ENCODE results near the gene DHX40. TPM values are rescaled to one million over a fixed set of nuclear protein-coding genes. Genes with fewer than 3 reads are reported as not detected.

Gene DHX40
- total RNA-seq, 1 donor = 76.4 TPM

DNA sequence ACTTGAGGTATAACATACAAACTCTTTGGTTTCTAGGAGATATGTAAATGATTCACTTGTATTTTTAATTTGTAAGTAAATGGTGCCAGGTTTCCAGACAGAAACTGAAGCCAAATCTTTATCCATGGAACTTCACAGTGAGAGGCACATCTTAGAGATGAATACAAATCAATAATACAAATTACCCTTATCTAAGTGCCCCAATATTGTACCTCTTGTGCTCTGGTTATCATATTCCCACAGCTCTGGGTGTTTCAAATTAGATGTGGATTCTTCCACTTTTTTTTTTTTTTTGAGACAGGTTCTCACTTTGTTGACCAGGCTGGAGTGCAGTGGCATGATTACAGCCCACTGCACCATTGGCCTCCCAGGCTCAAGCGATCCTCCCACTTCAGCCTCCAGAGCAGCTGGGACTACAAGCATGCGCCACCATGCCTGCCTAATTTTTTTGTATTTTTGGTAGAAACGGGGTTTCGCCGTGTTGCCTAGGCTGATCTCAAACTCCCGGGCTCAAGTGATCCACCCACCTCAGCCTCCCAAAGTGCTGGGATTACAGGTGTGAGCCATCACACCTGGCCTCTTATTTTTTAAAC lies 38.0 kb upstream of the DHX40 start:
- H3K36me3 ChIP-seq (ENCODE audit: insufficient read depth, low read length) = no peaks in the 10 kb centered on the region
- H4K20me1 ChIP-seq (ENCODE audit: insufficient read depth, low read length) = no peaks in the 10 kb centered on the region
- H3K4me2 ChIP-seq (ENCODE audit: insufficient read depth, low read length) = no peak overlapping the region
- H3K4me3 ChIP-seq (ENCODE audit: insufficient read depth, low read length) = no peak overlapping the region
- no peak overlapping the region for H2AFZ ChIP-seq (ENCODE audit: low read length)
- TF ChIP-seq, protein P1, sequence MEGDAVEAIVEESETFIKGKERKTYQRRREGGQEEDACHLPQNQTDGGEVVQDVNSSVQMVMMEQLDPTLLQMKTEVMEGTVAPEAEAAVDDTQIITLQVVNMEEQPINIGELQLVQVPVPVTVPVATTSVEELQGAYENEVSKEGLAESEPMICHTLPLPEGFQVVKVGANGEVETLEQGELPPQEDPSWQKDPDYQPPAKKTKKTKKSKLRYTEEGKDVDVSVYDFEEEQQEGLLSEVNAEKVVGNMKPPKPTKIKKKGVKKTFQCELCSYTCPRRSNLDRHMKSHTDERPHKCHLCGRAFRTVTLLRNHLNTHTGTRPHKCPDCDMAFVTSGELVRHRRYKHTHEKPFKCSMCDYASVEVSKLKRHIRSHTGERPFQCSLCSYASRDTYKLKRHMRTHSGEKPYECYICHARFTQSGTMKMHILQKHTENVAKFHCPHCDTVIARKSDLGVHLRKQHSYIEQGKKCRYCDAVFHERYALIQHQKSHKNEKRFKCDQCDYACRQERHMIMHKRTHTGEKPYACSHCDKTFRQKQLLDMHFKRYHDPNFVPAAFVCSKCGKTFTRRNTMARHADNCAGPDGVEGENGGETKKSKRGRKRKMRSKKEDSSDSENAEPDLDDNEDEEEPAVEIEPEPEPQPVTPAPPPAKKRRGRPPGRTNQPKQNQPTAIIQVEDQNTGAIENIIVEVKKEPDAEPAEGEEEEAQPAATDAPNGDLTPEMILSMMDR (IDR thresholded peaks at IDR 0.05; ENCODE audit: extremely low read depth, low read depth, low read length) = no peak
- H3K9me3 ChIP-seq (ENCODE audit: low read depth, low read length) = no peaks in the 10 kb centered on the region
- no peaks in the 10 kb centered on the region for H3K4me1 ChIP-seq (ENCODE audit: insufficient read depth, low read length)
- peaks cover 2% of the 10 kb centered on the region for H3K27me3 ChIP-seq (ENCODE audit: insufficient read depth, low read length)
- no peak overlapping the region for H3K27ac ChIP-seq (ENCODE audit: low read depth, low read length)
- no peaks in the 10 kb centered on the region for H3K79me2 ChIP-seq (ENCODE audit: insufficient read depth, low read length)
- DNase-seq (ENCODE audit: insufficient read length, low spot score, missing footprints) = no peak

DNA sequence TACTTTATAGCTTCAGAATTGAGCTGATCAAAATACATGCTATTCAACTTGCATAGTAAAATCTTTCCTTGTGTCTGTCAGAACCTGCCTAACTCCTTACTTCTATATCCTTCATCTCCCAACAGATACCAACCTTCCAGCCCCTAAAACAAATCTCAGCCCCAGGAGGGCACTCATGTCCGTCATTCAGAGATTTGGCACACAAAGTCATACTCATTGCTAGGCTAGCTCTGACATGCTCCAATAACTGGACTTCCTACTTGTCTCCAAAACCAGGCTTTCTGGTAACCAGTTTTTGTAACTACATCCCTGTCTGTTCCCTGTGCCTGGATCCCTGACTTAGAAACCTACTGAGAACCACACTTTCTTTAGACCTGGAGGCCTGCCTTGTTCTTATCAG lies 37.5 kb upstream of the DHX40 start:
- no peak overlapping the region for H3K4me3 ChIP-seq (ENCODE audit: insufficient read depth, low read length)
- TF ChIP-seq, protein P1 (IDR thresholded peaks at IDR 0.05; ENCODE audit: extremely low read depth, low read depth, low read length) = no peak

GRCh38 chr17:59530531-59530930 lies 34.9 kb upstream of the DHX40 start:
- Histone ChIP-seq H3K9me3 (ENCODE audit: low read depth, low read length) (no peaks in the 10 kb centered on the region), H4K20me1 (ENCODE audit: insufficient read depth, low read length) (no peaks in the 10 kb centered on the region), H2AFZ (ENCODE audit: low read length) (no peak overlapping the region), H3K79me2 (ENCODE audit: insufficient read depth, low read length) (no peaks in the 10 kb centered on the region), H3K27ac (ENCODE audit: low read depth, low read length) (no peak overlapping the region), H3K27me3 (ENCODE audit: insufficient read depth, low read length) (peaks cover 2% of the 10 kb centered on the region), H3K4me1 (ENCODE audit: insufficient read depth, low read length) (no peaks in the 10 kb centered on the region), H3K36me3 (ENCODE audit: insufficient read depth, low read length) (no peaks in the 10 kb centered on the region), H3K4me3 (ENCODE audit: insufficient read depth, low read length) (no peak overlapping the region), H3K4me2 (ENCODE audit: insufficient read depth, low read length) (no peak overlapping the region)
- DNase-seq (ENCODE audit: insufficient read length, low spot score, missing footprints) = no peak
- TF ChIP-seq, protein P1 (IDR thresholded peaks at IDR 0.05; ENCODE audit: extremely low read depth, low read depth, low read length) = no peak

More for the DNA sequence above, 37.5 kb upstream of the DHX40 start:
- Histone ChIP-seq H3K79me2 (ENCODE audit: insufficient read depth, low read length) (no peaks in the 10 kb centered on the region), H3K27ac (ENCODE audit: low read depth, low read length) (no peak overlapping the region), H3K27me3 (ENCODE audit: insufficient read depth, low read length) (peaks cover 2% of the 10 kb centered on the region), H4K20me1 (ENCODE audit: insufficient read depth, low read length) (no peaks in the 10 kb centered on the region), H3K36me3 (ENCODE audit: insufficient read depth, low read length) (no peaks in the 10 kb centered on the region), H3K9me3 (ENCODE audit: low read depth, low read length) (no peaks in the 10 kb centered on the region), H2AFZ (ENCODE audit: low read length) (no peak overlapping the region), H3K4me2 (ENCODE audit: insufficient read depth, low read length) (no peak overlapping the region), H3K4me1 (ENCODE audit: insufficient read depth, low read length) (no peaks in the 10 kb centered on the region)
- no peak for DNase-seq (ENCODE audit: insufficient read length, low spot score, missing footprints)

- H3K27ac ChIP-seq (ENCODE audit: low read depth, low read length) = no peak overlapping the region
- H3K9me3 ChIP-seq (ENCODE audit: low read depth, low read length) = no peaks in the 10 kb centered on the region
- H3K79me2 ChIP-seq (ENCODE audit: insufficient read depth, low read length) = no peaks in the 10 kb centered on the region
- H3K36me3 ChIP-seq (ENCODE audit: insufficient read depth, low read length) = no peaks in the 10 kb centered on the region
- TF ChIP-seq, protein P1 (IDR thresholded peaks at IDR 0.05; ENCODE audit: extremely low read depth, low read depth, low read length) = no peak
- no peak overlapping the region for H3K4me3 ChIP-seq (ENCODE audit: insufficient read depth, low read length)
- H3K4me2 ChIP-seq (ENCODE audit: insufficient read depth, low read length) = no peak overlapping the region
- H2AFZ ChIP-seq (ENCODE audit: low read length) = no peak overlapping the region
- no peaks in the 10 kb centered on the region for H3K4me1 ChIP-seq (ENCODE audit: insufficient read depth, low read length)
- no peaks in the 10 kb centered on the region for H4K20me1 ChIP-seq (ENCODE audit: insufficient read depth, low read length)
- no peak for DNase-seq (ENCODE audit: insufficient read length, low spot score, missing footprints)
- H3K27me3 ChIP-seq (ENCODE audit: insufficient read depth, low read length) = peaks cover 2% of the 10 kb centered on the region
Measured at GRCh38 chr17:59533694-59534093, 31.7 kb upstream of the DHX40 start.
